Heart left ventricle (tissue), 16 donors: ENCODE results near the gene TBCB. TPM values are rescaled to one million over a fixed set of nuclear protein-coding genes. Genes with fewer than 3 reads are reported as not detected.

Experiments used
- ATAC-seq, 4 donors: fragments of 200-7000 bp; cut with Tn5 transposase; one replicate each; pipeline ENCODE4 v1.9.1; 2020 to 2022; ENCODE audit warnings: moderate library complexity in 4 of 4, mild to moderate bottlenecking in 3 of 4, moderate number of reproducible peaks in 1 of 4
- DNase-seq, 5 donors: peaks; one replicate each; pipeline ENCODE4 v3.0.0-alpha.2; 2020
- H3K27ac ChIP-seq, 12 donors: fragments of 200-600 bp; sonication (generic) in 4 of 12; one replicate each; pipeline versions ENCODE4 v1.5.0 to v1.8.0; 2016 to 2022; ENCODE audit warnings: mild to moderate bottlenecking in 2 of 12
- H3K27me3 ChIP-seq, 9 donors: fragments of 200-600 bp; sonication (generic) in 2 of 9; one replicate each; pipeline versions ENCODE4 v1.5.1 to v1.8.0; 2016 to 2022; ENCODE audit warnings: mild to moderate bottlenecking in 3 of 9
- H3K36me3 ChIP-seq, 9 donors: fragments of 200-600 bp; sonication (generic) in 2 of 9; one replicate each; pipeline versions ENCODE4 v1.5.0 to v1.8.0; 2018 to 2022; ENCODE audit warnings: mild to moderate bottlenecking in 2 of 9
- H3K4me1 ChIP-seq, 12 donors: fragments of 200-600 bp; sonication (generic) in 4 of 12; one replicate each; pipeline versions ENCODE4 v1.5.0 to v1.8.0; 2016 to 2022; ENCODE audit warnings: mild to moderate bottlenecking in 3 of 12
- H3K4me3 ChIP-seq, 12 donors: fragments of 200-600 bp; sonication (generic) in 4 of 12; one replicate each; pipeline versions ENCODE4 v1.5.0 to v1.8.0; 2017 to 2022; ENCODE audit warnings: mild to moderate bottlenecking in 9 of 12, moderate library complexity in 4 of 12
- H3K9me3 ChIP-seq, 12 donors: fragments of 200-600 bp; sonication (generic) in 4 of 12; one replicate each; pipeline versions ENCODE4 v1.5.0 to v1.8.0; 2016 to 2022; ENCODE audit warnings: mild to moderate bottlenecking in 1 of 12
- CTCF ChIP-seq, 12 donors: fragments of 200-600 bp; sonication (generic) in 4 of 12; IDR thresholded peaks; one replicate each; pipeline versions ENCODE4 v1.5.0 to v1.8.0; 2018 to 2022; ENCODE audit warnings: antibody characterized with exemption in 12 of 12, mild to moderate bottlenecking in 5 of 12
- POLR2A ChIP-seq, 2 donors: fragments of 450-650 bp; IDR thresholded peaks; one replicate each; pipeline ENCODE4 v1.6.1; 2017; ENCODE audit warnings: antibody characterized with exemption in 2 of 2, mild to moderate bottlenecking in 2 of 2, moderate library complexity in 2 of 2
- WGBS, 4 donors: extraction: QIAGEN DNeasy Blood & Tissue Kit in 2 of 4; methylation state at CpG; one replicate each; pipeline versions ENCODE4 v1.1.5 to v1.1.7; 2013 to 2018; 5-methylcytosine and 5-hydroxymethylcytosine counted together
- intact Hi-C, 10 donors: fragments of 100-400 bp; cut with DNase I; formaldehyde crosslinking; loops; one replicate each; pipeline versions ENCODE4 v1.11.1 to v1.14.2; 2022
- polyA plus RNA-seq, 2 donors: library from polyadenylated mRNA; stranded (reverse); fragments of 200-250 nt; gene quantifications; one replicate each; pipeline ENCODE4 v1.2.3, GENCODE V29; 2013
- total RNA-seq, 9 donors: library from RNA; depleted of rRNA in 2 of 9; stranded (reverse); fragments of >200 nt in 2 of 9; fragmentation: NEBNext Ultra II Directional in 3 of 9; extraction: Animal tissue kit (Norgen Biotek cat#: 25700) in 3 of 9; gene quantifications; one replicate each; pipeline versions ENCODE4 v1.1.0 to v1.2.4, GENCODE V29; 2016 to 2023
- donor health status: ischemic (EF 13 %, LVEDD 7.1; RV severe dilation, severe dysfunction).
- donor health status: healthy with polysubstance abuse.
- donor health status: DM: no; HTN: yes; CAD: no.
- donor health status: DM: no; HTN: no; CAD: no.
- donor health status: ischemic (EF 25% LVEDD 6.9; RV normal size, moderate dysfunction).
- donor health status: ischemic (EF 25% LVEDD 5.7; RV mildly dilated, moderate dysfunction).
- donor health status: healthy.
- donor health status: DM: yes; HTN: yes; CAD: no.
- donor health status: ischemic (EF 35%, LVEDD 5.7; RV mildly dilated, moderate dysfunction).
- donor health status: nonischemic (EF 11% LVEDD 7.7; RV severe dilation, severe dysfunction).
- donor health status: DM: yes; HTN: yes; CAD: no.
- donor health status: PGD.
- donor health status: ischemic (EF 29% LVEDD 5.4; RV normal size, mild dysfunction).
- donor health status: nonischemic (EF 23%, LVEDD 6.1; RV moderate dilation, normal function).

TBCB gene
- total and polyA plus RNA-seq, 11 donors, result 89.8 to 171 (median 111) TPM

DNA sequence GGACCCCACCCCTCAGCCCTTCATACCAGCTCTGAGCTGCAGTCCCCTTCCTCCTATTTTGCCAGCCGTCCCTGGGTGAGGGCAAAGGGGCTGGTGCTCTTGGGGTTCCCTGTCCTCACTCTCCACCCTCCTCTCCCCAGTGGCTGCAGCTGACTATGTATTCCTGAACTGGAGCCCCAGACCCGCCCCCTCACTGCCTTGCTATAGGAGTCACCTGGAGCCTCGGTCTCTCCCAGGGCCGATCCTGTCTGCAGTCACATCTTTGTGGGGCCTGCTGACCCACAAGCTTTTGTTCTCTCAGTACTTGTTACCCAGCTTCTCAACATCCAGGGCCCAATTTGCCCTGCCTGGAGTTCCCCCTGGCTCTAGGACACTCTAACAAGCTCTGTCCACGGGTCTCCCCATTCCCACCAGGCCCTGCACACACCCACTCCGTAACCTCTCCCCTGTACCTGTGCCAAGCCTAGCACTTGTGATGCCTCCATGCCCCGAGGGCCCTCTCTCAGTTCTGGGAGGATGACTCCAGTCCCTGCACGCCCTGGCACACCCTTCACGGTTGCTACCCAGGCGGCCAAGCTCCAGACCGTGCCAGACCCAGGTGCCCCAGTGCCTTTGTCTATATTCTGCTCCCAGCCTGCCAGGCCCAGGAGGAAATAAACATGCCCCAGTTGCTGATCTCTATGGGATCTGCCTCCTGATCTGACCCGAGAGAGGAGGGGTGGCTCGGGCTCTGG, 34.6 kb downstream of the TBCB start:
- H3K4me3 ChIP-seq, result no peak overlapping the region
- no peak for TF ChIP-seq POLR2A (IDR thresholded peaks at IDR 0.05)
- TF ChIP-seq CTCF (IDR thresholded peaks at IDR 0.05), result no peak
- H3K27ac ChIP-seq, result peak overlapping the region in 8 of 12 donors; percentile 15 to 100 (median 99)
- DNase-seq (peak in 2 of 5 donors; percentile 36 to 62), ATAC-seq (peak in 1 of 4 donors; percentile 4)
- peaks cover 0 to 41% (median 23%) of the 10 kb centered on the region in 12 donors for H3K4me1 ChIP-seq
- intact Hi-C loops, result loop anchor here in 1 of 10 donors (10.0 kb wide), 1 partner anchor 395 kb away; the partner anchor contains the start of genes HSPB6 and PROSER3
- H3K27me3 ChIP-seq, result no peaks in the 10 kb centered on the region
- 57 to 62% (median 59%) methylated on average over 11 to 13 of the region's 13 CpGs for WGBS, 4 donors
- no peaks in the 10 kb centered on the region for H3K9me3 ChIP-seq
- H3K36me3 ChIP-seq, result peaks cover 9 to 63% (median 60%) of the 10 kb centered on the region in 9 donors

- intact Hi-C loops, result no loop called here
- peak overlapping the region in 9 of 12 donors; percentile 72 to 94 (median 82) for H3K4me3 ChIP-seq
- peaks cover 0 to 41% (median 23%) of the 10 kb centered on the region in 12 donors for H3K4me1 ChIP-seq
- ATAC-seq, result peak in 1 of 4 donors; percentile 0
- peaks cover 9 to 55% (median 52%) of the 10 kb centered on the region in 9 donors for H3K36me3 ChIP-seq
- peak overlapping the region; percentile 97 to 100 (median 99) for H3K27ac ChIP-seq
- H3K9me3 ChIP-seq, result no peaks in the 10 kb centered on the region
- no peaks in the 10 kb centered on the region for H3K27me3 ChIP-seq
- no peak for TF ChIP-seq POLR2A (IDR thresholded peaks at IDR 0.05)
- no peak for TF ChIP-seq CTCF (IDR thresholded peaks at IDR 0.05)
- 52 to 64% (median 59%) methylated on average over 4 to 5 of the region's 5 CpGs for WGBS, 4 donors
- peak in 1 of 5 donors; percentile 49 for DNase-seq
These were observed 35.3 kb downstream of the TBCB start for GRCh38 chr19:36150586-36150985.

DNA sequence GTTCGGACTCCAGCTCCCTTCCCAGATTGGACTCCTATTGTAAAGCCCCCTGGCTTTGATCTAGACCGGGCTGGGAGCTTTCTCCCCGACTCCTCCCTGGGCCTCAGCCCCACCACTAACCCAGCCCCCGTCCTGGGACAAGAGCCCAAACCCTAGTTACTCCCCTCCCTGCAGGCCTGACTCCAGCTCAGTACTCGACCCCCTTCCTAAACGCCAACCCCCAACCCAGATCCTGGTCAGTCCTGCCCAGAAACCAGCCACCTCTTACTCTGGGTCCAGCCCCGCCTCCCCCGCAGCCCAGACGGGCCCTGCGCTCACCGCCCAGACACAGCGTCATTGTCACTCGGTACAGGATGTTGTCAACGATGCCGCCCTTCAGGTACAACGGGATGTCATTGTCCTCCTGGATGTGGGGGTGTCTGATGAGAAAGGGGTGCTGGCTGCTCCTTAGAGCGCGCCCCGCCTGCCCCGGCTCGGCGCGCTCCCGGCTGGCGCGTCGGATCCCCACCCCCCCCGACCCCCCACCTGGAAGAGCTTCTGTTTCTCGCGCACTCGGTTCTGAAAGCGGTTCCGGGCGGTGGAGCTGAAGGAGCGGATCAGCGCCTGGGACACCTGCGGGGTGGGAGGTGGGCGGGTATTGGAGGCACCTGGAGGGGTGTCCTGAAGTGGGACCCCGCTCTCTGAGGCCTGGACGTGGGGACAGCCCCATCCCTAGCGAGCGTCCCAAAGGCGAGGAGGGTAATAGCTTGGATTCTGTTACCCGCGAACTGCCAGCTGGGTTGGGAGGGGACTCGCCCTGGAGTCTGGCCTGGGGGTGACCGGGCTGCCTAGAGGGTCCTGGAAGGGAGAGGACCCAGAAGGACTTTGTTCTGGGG, 36.1 kb downstream of the TBCB start:
- H3K4me3 ChIP-seq, result peak overlapping the region; percentile 57 to 94 (median 79)
- DNase-seq, result peak; percentile 76 to 84 (median 81)
- 9 to 16% (median 11%) methylated on average over 23 to 47 of the region's 47 CpGs for WGBS, 4 donors
- H3K4me1 ChIP-seq, result peaks cover 0 to 41% (median 23%) of the 10 kb centered on the region in 12 donors
- peak; percentile 62 to 65 for TF ChIP-seq POLR2A (IDR thresholded peaks at IDR 0.05)
- no peak for TF ChIP-seq CTCF (IDR thresholded peaks at IDR 0.05)
- peak; percentile 56 to 79 (median 72) for ATAC-seq
- peak overlapping the region; percentile 97 to 100 (median 99) for H3K27ac ChIP-seq
- no peaks in the 10 kb centered on the region for H3K27me3 ChIP-seq
- peaks cover 8 to 47% (median 45%) of the 10 kb centered on the region in 9 donors for H3K36me3 ChIP-seq
- no peaks in the 10 kb centered on the region for H3K9me3 ChIP-seq
- intact Hi-C loops, result loop anchor here in 4 of 10 donors (1.0 kb wide), 4 partner anchors 11 to 23 kb away; partner anchors contain the start of gene CAPNS1 (in 3 of the 4)
